Lower leg skin (tissue), 4 donors: ENCODE data around the gene GJA5. TPM values are rescaled to one million over a fixed set of nuclear protein-coding genes. Genes with fewer than 3 reads are reported as not detected.

Experiments used
- DNase-seq, 2 donors: peaks; one replicate each; pipeline ENCODE4 v3.0.0-alpha.2; 2019; ENCODE audit warnings: low spot score in 2 of 2
- H3K4me3 ChIP-seq: fragments of 200-600 bp; sonication (generic); 2 replicates; pipeline ENCODE4 v1.5.1; 2017; ENCODE audit warnings: mild to moderate bottlenecking, low read depth; ENCODE audit not compliant: poor library complexity, severe bottlenecking
- CTCF ChIP-seq, 3 donors: fragments of 450-650 bp; IDR thresholded peaks; one replicate each; pipeline ENCODE4 v1.5.1; 2016; ENCODE audit warnings: antibody characterized with exemption in 3 of 3, mild to moderate bottlenecking in 3 of 3, moderate library complexity in 2 of 3
- POLR2A ChIP-seq, 2 donors: fragments of 450-650 bp; IDR thresholded peaks; one replicate each; pipeline ENCODE4 v1.6.1; 2016 to 2017; ENCODE audit warnings: antibody characterized with exemption in 2 of 2, mild to moderate bottlenecking in 1 of 2, moderate library complexity in 1 of 2
- WGBS, 2 donors: methylation state at CpG; one replicate each; pipeline ENCODE4 v1.1.5; 2018; 5-methylcytosine and 5-hydroxymethylcytosine counted together
- intact Hi-C: fragments of 100-400 bp; cut with DNase I; formaldehyde crosslinking; loops from one replicate; pipeline ENCODE4 v1.15.0; 2023; ENCODE audit warnings: low total_unique reads
- total RNA-seq, 4 donors: library from RNA; depleted of rRNA; stranded (reverse); fragments of >200 nt; gene quantifications; one replicate each; pipeline ENCODE4 v1.1.0, GENCODE V29; 2016

GJA5 gene
- total RNA-seq, 4 donors from 2014 or later: 2.0 to 6.6 (median 3.5) TPM

GRCh38 chr1:147726168-147726567, 34.2 kb downstream of the GJA5 start:
- DNase-seq: no peak
- 57 to 60% methylated on average over 2 of the region's 2 CpGs for WGBS, 2 donors
- no peak for TF ChIP-seq POLR2A (IDR thresholded peaks at IDR 0.05)
- TF ChIP-seq CTCF (IDR thresholded peaks at IDR 0.05): no peak
- H3K4me3 ChIP-seq: no peak overlapping the region
- intact Hi-C loops: loop anchor here (10.0 kb wide), 1 partner anchor 169 kb away; no protein-coding TSS in a partner anchor

- no peak for DNase-seq
- WGBS, 2 donors: 72 to 94% methylated on average over 3 of the region's 3 CpGs
- TF ChIP-seq CTCF (IDR thresholded peaks at IDR 0.05) (no peak), POLR2A (IDR thresholded peaks at IDR 0.05) (no peak)
Observed at GRCh38 chr1:147725685-147726084, 34.7 kb downstream of the GJA5 start.

GRCh38 chr1:147723691-147724323, 36.6 kb downstream of the GJA5 start:
- no peak overlapping the region for H3K4me3 ChIP-seq
- 39 to 40% methylated on average over 7 of the region's 7 CpGs for WGBS, 2 donors
- TF ChIP-seq POLR2A (IDR thresholded peaks at IDR 0.05): no peak
- no peak for TF ChIP-seq CTCF (IDR thresholded peaks at IDR 0.05)
- DNase-seq: no peak
- intact Hi-C loops: loop anchor here (10.0 kb wide), 1 partner anchor 171 kb away; no protein-coding TSS in a partner anchor

More at GRCh38 chr1:147725685-147726084, 34.7 kb downstream of the GJA5 start:
- no peak overlapping the region for H3K4me3 ChIP-seq
- intact Hi-C loops: loop anchor here (10.0 kb wide), 1 partner anchor 169 kb away; no protein-coding TSS in a partner anchor

- TF ChIP-seq CTCF (IDR thresholded peaks at IDR 0.05) (no peak), POLR2A (IDR thresholded peaks at IDR 0.05) (no peak)
- intact Hi-C loops: loop anchor here (10.0 kb wide), 1 partner anchor 173 kb away; no protein-coding TSS in a partner anchor
- DNase-seq: no peak
- H3K4me3 ChIP-seq: no peak overlapping the region
- WGBS, 2 donors: 80 to 81% methylated on average over 2 of the region's 2 CpGs
Observed at GRCh38 chr1:147722124-147722523, 38.3 kb downstream of the GJA5 start.

GRCh38 chr1:147721716-147722115, 38.7 kb downstream of the GJA5 start:
- WGBS, 2 donors: 30 to 31% methylated on average over 1 of the region's 1 CpG
- peak in 1 of 2 donors; percentile 43 for DNase-seq
- no peak for TF ChIP-seq CTCF (IDR thresholded peaks at IDR 0.05)
- TF ChIP-seq POLR2A (IDR thresholded peaks at IDR 0.05): no peak
- H3K4me3 ChIP-seq: no peak overlapping the region
- intact Hi-C loops: loop anchor here (10.0 kb wide), 1 partner anchor 173 kb away; no protein-coding TSS in a partner anchor
